Astrocyte of the spinal cord (primary cell): ENCODE measurements around the gene MTG2.

Experiments
- DNase-seq: peaks from one replicate; pipeline ENCODE4 v3.0.0; 2011; ENCODE audit warnings: low read depth, low spot score
- H3K4me3 ChIP-seq: 2 replicates; pipeline ENCODE4 v1.5.1; 2011; ENCODE audit warnings: low read depth, mild to moderate bottlenecking, low read length, moderate library complexity
- in situ Hi-C: cut with HindIII; loops from 2 replicates; pipeline ENCODE4 v1.10.0; 2017; ENCODE audit warnings: low sequenced_read_pairs
- TF ChIP-seq, protein P1 (sequence below): IDR thresholded peaks from 2 replicates; pipeline ENCODE4 v1.5.1; 2012; ENCODE audit warnings: low read depth, mild to moderate bottlenecking, low read length, inconsistent platforms

MTG2 gene

DNA sequence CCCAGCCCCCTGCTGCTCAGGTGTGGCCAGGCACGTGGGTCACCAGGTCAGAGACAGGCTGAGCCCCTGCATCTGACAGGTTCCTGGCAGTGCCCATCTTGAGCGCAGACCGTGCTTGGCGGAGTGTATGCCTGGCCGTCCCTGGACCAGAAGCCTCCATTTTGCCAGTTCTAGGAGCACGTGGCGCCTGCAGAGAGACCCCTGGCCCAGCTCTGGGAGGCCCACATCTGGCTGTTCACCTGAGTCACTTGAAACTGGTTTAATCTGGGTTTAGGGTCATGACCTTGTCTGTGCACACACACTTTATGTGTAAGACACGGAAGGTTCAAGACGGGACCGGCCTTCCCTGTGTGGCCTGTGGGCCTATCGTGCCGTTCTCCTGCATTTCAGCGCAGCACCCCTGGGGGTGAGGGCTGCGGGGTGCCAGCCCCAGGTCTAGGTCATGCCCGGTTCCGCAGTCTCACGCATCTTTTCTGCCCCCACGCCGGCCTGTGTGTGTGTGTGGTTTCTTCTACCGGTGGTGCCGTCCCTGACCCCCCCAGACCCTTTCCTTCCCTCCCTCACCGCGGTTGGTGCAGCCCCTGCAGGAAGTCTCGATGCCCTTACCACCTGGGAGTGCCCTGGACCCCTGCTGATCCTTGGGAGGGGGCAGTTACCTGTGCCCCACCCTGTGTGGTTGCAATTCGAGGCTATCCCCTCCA lies 25.3 kb upstream of the MTG2 start:
- no peak overlapping the region for H3K4me3 ChIP-seq
- no peak for DNase-seq
- in situ Hi-C loops, result no loop called here
- TF ChIP-seq, protein P1, sequence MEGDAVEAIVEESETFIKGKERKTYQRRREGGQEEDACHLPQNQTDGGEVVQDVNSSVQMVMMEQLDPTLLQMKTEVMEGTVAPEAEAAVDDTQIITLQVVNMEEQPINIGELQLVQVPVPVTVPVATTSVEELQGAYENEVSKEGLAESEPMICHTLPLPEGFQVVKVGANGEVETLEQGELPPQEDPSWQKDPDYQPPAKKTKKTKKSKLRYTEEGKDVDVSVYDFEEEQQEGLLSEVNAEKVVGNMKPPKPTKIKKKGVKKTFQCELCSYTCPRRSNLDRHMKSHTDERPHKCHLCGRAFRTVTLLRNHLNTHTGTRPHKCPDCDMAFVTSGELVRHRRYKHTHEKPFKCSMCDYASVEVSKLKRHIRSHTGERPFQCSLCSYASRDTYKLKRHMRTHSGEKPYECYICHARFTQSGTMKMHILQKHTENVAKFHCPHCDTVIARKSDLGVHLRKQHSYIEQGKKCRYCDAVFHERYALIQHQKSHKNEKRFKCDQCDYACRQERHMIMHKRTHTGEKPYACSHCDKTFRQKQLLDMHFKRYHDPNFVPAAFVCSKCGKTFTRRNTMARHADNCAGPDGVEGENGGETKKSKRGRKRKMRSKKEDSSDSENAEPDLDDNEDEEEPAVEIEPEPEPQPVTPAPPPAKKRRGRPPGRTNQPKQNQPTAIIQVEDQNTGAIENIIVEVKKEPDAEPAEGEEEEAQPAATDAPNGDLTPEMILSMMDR, result no peak

DNA sequence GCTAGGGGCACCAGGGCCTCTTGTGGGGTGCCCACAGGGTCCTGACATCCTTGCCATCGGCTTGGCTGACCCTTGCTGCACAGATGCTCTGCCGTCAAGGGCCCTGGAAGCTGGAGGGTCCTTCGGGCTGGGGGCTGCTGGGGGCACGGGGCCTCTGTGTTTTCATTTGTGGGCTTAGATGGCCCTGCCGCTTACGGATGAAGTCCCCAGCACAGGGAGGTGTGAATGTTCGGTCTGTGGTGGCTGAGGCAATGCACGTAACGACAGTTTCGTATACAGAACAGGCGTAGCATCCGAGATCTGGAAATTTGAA lies 24.8 kb upstream of the MTG2 start:
- TF ChIP-seq, protein P1, result no peak
- H3K4me3 ChIP-seq, result no peak overlapping the region
- no peak for DNase-seq
- in situ Hi-C loops, result no loop called here

DNA sequence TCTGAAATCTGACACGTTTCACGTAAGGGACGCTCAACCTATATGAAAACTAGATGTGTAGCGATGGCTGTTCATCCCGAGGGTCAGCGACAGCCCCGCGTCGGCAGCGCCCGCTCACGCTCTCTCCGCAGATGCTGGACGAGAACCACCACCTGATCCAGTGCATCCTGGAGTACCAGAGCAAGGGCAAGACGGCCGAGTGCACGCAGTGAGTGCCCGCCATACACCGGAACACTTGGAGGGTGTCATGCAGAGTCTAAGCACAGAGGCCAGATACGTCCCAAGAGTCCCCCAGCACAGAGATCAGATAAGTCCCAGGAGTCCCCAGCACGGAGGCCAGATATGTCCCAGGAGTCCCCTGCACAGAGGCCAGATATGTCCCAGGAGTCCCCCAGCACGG lies 24.3 kb upstream of the MTG2 start:
- in situ Hi-C loops, result no loop called here
- TF ChIP-seq, protein P1, result no peak
- no peak for DNase-seq
- H3K4me3 ChIP-seq, result no peak overlapping the region

DNA sequence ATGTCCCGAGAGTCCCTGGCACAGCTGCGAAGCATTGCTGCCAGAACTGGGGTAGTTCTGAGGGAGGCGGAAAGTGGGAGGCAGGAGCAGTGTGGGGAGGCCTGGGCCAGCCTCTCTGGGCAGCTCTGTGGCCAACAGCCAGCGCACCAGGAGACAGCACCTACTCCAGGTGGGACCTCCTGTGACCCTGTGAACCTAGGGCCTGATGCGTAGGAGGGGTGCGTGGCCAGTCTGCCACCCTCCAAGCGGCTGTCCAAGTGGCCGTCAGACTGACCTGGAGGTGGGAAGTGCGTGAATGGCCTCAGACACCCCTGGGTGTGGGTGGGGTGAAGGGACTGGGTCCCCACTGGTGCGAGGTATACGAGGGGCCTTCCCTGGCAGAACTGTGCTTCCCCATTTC lies 23.8 kb upstream of the MTG2 start:
- no peak for DNase-seq
- in situ Hi-C loops, result no loop called here
- TF ChIP-seq, protein P1, result no peak
- H3K4me3 ChIP-seq, result no peak overlapping the region

DNA sequence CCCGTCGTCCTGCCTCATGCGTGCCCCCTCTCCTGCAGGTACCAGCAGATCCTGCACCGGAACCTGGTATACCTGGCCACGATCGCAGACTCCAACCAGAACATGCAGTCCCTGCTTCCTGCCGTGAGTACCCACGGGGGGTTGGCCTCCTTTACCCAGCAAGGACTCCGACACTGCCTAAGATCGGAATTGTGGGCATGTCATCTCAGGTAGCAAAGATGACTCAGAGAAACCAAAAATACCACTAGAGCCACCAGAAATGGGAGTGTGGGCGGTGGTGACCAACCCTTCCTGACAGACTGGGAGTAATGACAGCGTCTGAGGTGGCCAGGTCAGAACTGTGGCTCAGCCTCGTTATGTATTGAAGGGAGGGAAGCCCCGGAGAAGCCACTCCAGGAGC lies 23.0 kb upstream of the MTG2 start:
- TF ChIP-seq, protein P1, result no peak
- in situ Hi-C loops, result no loop called here
- DNase-seq, result peak; percentile 9

DNA sequence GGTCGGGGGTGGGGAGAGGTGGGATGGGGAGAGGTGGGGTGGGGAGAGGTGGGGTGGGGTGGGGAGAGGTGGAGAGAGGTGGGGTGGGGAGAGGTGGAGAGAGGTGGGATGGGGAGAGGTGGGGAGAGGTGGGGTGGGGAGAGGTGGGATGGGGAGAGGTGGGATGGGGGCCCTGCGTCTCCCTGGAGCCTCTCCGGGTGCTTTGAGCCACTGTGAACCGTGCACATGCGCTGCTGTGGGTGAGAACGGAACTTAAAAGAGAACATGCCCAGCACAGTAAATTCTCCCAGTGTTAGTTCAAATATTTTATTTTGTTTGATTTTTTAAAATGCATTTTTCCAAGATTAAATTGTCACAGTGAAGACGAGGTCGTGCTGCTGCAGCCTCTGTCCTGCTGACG lies 22.6 kb upstream of the MTG2 start:
- in situ Hi-C loops, result no loop called here
- DNase-seq, result no peak
- no peak overlapping the region for H3K4me3 ChIP-seq
- TF ChIP-seq, protein P1, result no peak

More for the DNA sequence above, 23.0 kb upstream of the MTG2 start:
- H3K4me3 ChIP-seq, result no peak overlapping the region
